Right hindlimb (tissue), 1 donor: Measurements from ENCODE around the gene THOC6.

ENCODE experiments used
- DNase-seq: peaks from one replicate; pipeline ENCODE4 v3.0.0-alpha.2; 2018

THOC6 gene

GRCh38 chr16:3017794-3018506, 5.9 kb upstream of the THOC6 start, which contains the start of gene CLDN6:
CLDN6 (minus strand) TSS chr16:3018183; CDS start chr16:3016021, 2,162 bp downstream.
- DNase-seq: no peak

DNA sequence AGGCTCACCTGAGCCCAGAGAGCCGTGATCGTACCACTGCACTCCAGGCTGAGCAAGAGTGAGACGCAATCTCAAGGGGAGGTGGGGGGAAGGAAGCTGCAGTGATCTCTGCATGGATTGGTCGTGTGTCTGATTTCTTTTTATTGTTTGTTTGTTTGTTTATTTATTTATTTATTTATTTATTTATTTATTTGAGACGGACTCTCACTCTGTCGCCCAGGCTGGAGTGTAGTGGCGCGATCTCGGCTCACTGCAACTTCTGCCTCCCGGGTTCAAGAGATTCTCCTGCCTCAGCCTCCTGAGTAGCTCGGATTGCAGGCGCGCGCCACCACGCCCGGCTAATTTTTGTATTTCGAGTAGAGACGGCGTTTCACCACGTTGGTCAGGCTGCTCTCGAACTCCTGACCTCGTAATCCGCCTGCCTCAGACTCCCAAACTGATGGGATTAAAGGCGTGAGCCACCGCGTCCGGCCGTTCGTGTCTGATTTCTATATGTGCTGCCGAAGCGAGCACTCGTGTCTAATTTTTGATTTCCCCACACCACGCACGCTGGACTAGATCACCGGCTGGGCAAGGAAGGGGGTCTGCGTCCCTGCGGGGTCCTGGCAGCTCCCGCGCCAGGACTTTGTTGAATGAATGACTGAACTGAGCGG, 4.1 kb upstream of the THOC6 start:
- DNase-seq: no peak

GRCh38 chr16:3020247-3020603, 3.6 kb upstream of the THOC6 start, which contains the start of gene TNFRSF12A:
TNFRSF12A (plus strand) TSS chr16:3020368; CDS start chr16:3020398, 30 bp downstream.
- peak; percentile 87 for DNase-seq

DNA sequence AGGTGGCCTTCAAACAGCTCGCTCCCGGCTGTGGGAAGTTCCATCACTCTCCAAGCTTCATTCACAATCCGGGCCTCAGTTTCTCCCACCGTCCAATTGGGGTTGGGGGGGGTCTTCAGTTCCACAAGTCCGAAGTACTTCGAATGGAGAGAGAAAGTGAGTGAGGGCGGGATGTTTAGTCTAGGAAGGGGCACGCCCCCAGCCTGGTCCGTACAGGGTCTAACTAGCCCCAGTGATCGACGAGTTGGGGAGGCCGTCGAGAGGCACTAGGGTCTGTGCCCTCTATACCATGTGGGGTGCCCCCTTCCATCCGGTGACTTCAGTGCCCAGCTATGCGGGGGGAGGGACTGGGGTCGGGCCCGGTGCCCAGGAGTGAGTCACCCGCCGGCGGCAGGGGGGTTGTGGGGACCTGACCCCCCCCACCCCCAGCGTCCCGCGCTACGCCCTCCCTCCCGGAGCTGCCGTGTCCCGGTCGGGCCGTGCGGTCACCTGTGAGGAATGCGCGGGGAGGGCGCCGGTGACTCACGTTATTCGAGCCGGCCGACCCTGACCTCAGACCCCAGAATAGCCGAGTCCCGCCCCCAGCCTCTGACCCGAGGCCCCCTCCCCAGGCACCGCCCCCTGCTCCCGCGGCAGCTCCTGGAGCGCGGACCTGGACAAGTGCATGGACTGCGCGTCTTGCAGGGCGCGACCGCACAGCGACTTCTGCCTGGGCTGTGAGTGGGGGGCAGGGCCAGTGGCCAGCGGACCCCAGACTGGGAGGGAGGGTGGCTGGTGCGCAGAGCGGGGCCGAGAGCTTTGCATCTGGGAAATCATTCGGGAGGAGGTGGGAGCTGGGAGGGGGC, 3.0 kb upstream of the THOC6 start:
- peak; percentile 78 for DNase-seq

- peak; percentile 88 for DNase-seq
These were observed 2.2 kb upstream of the THOC6 start for GRCh38 chr16:3021449-3022207.

DNA sequence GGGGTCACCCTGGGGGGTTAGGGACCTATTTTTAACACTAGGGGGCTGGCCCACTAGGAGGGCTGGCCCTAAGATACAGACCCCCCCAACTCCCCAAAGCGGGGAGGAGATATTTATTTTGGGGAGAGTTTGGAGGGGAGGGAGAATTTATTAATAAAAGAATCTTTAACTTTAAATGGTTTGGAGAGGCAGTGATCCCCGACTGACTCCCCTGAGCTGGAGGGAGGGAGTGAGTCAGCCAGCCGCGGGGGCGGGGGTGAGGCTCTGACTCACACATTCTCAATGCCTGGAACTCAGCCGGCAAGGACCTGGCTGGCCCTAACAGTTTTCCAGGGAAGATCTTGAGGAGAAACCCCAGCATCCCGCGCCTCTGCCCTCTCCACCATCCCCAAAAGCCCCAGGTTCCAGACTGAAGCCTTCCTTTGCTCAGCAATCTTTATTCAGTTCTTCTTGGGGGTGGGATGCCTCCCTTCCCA, 1.6 kb upstream of the THOC6 start:
- peak; percentile 93 for DNase-seq

DNA sequence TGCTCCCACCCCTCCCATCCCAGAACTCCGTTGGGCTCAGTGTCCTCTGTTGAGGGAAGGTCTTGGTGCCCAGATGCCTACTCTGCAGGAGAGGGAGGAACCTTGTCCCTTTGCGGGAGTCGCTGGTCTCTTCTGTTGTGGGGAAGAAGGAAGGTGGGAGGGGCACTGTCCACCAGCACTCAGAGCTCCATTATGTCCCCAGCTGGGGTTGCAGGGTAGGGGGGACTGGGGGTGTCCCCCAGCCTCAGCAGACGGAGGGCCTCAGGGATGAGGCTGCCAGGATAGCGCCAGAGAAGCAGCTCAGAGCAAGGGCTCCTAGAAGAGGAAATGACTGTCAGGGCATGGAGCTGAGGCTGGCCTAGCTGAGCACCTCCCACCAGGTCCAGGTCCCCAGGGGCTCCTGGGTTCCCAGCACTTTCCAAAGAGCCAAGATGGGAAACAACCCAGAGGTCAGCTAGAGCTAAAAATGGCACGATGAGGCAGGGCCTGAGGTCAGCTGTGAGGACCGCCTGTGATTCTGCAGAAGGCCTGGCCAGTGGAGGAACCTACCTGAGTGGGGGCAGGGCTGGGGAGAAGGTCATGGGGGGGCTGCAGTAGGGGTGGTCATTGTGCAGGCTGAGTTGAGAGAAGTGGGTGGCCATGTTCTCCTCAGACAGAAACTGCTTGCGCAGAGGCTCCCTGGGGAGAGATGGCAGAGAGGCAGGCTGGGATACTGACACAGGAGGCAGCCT, 986 bp upstream of the THOC6 start:
- peak; percentile 45 for DNase-seq

GRCh38 chr16:3023415-3023668, 493 bp upstream of the THOC6 start:
- DNase-seq: no peak

DNA sequence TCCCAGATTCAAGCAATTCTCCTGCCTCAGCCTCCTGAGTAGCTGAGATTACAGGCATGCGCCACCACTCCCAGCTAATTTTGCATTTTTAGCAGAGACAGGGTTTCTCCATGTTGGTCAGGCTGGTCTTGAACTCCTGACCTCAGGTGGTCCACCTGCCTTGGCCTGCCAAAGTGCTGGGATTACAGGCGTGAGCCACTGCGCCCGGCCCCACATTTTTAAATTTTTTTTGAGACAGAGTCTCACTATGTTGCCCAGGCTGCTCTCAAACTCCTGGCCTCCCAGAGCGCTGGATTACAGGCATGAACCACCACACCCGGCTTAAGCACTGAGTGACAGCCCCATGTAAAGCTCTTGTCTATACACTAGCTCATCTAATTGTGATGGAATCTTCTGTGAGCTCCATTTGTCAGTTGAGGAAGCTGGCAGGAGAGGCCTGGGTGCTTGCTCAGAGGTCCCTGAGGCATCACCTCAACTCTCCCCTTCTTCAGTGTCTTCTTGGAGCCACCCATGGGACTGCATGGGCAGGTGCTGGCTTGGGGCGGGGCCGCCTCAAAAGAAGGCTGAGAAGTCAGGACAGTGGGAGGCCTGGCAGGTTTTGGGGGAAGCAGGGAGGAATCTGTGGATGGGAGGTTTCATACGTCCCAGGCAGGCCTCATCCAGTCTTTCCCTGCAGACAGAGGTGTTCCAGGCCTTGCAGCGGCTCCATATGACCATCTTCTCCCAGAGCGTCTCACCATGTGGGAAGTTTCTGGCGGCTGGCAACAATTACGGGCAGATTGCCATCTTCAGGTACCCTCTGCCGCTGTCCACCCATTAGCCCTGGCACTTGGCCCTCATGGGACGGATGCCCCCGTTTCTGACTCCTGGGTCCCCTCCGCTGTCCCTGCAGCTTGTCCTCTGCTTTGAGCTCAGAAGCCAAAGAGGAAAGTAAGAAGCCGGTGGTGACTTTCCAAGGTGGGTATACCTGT, 1.5 kb downstream of the THOC6 start:
- peak; percentile 33 for DNase-seq

- peak; percentile 20 for DNase-seq
These were observed 2.2 kb downstream of the THOC6 start for GRCh38 chr16:3026003-3026378.

GRCh38 chr16:3026609-3027488, 3.0 kb downstream of the THOC6 start:
- DNase-seq: no peak

DNA sequence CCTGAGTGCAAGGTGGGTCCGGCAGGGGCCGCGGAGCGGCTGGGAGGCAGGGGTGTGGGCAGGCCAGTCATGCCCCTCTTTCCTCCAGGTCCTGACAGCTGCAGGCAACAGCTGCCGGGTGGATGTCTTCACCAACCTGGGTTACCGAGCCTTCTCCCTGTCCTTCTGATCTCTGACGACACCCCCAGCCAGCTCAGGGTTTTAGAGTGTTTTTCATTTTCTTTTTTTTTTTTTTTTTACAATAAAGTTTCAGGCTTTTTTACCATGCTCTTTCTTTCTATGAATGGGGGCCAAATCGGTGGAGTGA, 3.6 kb downstream of the THOC6 start:
- DNase-seq: no peak

GRCh38 chr16:3027983-3028715, 4.3 kb downstream of the THOC6 start:
- peak; percentile 80 for DNase-seq

DNA sequence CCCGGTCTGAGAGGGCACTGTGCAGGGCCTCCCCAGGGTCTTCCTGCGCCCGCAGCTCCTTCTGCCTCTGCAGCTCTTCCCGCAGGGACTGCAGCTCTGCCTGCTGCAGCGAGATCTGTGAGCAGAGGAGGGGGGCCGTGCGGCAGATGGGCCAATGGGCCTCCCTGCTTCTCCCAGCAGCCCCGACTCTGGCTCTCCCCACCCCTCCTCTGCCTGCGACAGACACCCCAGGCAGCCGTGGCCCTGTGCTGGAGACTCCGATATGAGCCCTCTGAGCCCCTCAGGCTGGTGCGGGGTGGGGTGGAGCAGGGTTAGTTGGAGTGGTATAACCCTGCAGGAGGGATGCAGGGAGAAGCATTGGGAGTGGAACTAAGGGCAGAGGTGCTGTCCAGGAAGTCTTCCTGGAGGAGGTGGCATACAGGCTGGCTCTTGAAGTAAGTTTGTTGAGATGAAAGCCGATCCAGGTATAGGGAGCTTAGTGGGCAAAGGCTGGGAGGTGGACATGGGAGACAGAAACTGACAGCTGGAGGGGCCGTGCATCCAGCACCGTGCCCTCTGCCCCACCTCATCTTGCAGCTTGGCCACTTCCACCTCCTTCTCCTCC, 5.0 kb downstream of the THOC6 start:
- DNase-seq: no peak

DNA sequence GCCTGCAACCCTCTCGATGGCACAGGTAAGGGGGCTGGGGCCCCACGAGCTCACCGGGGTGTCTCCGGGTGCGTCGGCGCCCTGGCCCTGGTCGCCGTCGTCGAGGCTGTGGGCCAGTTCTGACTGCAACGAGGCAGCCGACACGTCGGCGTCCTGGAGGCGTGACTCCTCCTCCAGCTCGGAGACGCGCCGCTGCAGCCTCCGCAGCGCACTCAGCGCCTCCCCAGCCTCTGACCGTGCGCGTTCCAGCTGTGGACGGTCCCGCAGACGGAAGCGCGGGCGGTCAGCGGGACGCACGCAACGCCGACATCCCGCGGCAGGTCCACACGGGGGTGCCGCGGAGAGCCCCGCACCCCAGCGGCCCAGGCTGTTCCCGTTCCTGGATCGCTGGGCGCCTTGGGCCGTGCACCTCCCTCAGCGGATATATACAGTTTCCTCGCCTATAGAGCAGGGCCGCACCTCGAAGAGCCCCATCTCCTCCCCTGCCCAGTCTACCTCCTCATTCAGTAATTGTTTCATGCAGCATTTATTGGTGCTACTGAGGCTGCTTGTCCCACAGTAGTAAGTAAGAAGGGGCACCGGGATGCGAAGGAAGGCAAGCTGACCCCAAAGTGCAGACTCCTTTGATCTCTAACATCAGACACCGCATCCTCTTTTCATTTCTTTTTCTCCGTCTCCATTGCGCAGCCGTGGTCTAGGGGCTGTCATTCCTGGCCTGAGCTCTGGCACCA, 5.8 kb downstream of the THOC6 start:
- no peak for DNase-seq

DNA sequence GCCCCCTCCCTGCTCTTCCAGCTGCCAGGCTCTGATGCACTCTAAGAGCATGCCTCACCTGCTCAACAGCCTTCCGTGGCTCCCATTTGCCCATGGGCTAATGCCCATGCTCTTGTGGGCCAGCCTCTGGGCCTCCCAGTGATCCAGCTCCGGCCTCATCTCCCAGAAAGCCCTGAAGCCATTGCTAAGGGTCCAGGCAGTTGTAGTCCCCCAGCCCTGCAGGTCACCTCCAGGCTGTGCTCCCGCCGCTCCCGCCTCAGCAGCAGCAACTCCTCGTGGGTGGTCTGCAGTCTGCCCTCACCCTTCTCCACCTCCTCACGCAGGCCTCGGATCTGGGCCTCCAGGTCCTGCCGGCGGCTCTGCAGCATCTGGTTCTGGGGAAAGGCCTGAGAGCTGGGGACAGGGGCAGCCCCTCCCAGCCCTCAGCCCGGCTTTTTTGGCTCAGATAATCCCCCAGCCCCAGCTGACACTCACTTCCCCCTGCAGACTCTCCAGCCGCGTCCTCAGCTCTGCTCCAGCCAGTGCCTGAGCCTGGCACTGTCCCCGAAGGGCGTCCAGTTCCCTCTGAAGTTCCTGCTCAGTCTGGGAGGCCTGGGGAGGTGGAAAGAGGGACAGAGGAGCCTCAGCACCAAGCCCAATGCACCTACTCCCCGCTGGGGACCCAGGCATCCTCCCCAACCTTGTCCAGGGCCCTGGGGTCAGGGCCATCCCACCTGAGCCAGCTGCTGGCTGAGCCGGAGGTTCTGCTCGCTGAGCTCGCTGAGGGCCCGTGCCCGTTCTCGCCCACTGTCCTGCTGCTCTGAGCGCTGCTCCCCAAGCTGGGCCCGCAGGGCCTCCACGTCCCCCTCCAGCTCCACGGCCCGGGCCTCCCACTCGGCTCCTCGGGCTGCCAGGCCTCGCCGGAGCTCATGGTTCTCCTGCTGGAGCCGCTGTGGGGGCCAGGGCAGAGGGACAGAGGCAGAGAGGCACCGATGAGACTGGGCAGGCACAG, 6.7 kb downstream of the THOC6 start:
- no peak for DNase-seq

DNA sequence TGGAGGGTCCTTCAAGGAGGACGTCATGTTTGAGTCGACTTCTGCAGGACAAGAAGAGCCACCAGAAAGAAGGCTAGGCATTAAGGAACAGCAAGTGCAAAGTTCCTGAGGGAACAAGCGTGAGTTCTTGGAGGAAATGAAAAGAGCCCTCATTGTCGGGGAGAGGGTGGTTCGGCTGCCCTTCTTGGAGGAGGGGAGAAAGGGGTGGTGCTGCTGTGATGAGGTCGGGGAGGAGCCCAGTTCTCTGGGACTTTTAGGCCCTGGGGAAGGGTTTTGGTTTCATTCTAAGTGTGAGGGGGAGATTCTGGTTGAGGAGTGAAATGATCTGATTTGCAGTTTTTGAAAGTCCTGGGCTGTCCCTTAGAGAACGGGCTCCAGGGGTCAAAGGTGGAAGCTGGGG, 8.8 kb downstream of the THOC6 start:
- no peak for DNase-seq
